MM.1S (cell line): ENCODE data around the gene TMEM79.

Experiments used
- DNase-seq: peaks from one replicate; pipeline ENCODE4 v3.0.0-alpha.2; 2015
- H2AFZ ChIP-seq: fragments of 300-600 bp; sonication (generic); 2 replicates; pipeline ENCODE4 v1.6.0; 2016; ENCODE audit warnings: antibody characterized with exemption, low read length
- H3F3A ChIP-seq: fragments of 300-600 bp; sonication (generic); 2 replicates; pipeline ENCODE4 v1.6.1; 2016; ENCODE audit warnings: mild to moderate bottlenecking, antibody characterized with exemption, low read length, moderate library complexity, mixed read lengths; ENCODE audit not compliant: insufficient read depth
- H3K27ac ChIP-seq: fragments of 300-600 bp; sonication (generic); 2 replicates; pipeline ENCODE4 v1.5.1; 2016; ENCODE audit warnings: mild to moderate bottlenecking, low read length
- H3K27me3 ChIP-seq: fragments of 300-600 bp; sonication (generic); replicated peaks from 2 replicates; pipeline ENCODE4 v1.6.0; 2016; ENCODE audit warnings: low read length; ENCODE audit not compliant: insufficient read depth
- H3K36me3 ChIP-seq: fragments of 300-600 bp; sonication (generic); replicated peaks from 2 replicates; pipeline ENCODE4 v1.6.1; 2016; ENCODE audit warnings: mild to moderate bottlenecking, low read length, mixed read lengths; ENCODE audit not compliant: insufficient read depth
- H3K4me1 ChIP-seq: fragments of 300-600 bp; sonication (generic); 2 replicates; pipeline ENCODE4 v1.6.1; 2016; ENCODE audit warnings: low read length, mixed read lengths
- H3K4me2 ChIP-seq: fragments of 300-600 bp; sonication (generic); 2 replicates; pipeline ENCODE4 v1.6.0; 2016; ENCODE audit warnings: low read depth, low read length
- H3K4me3 ChIP-seq: fragments of 300-600 bp; sonication (generic); 2 replicates; pipeline ENCODE4 v1.5.1; 2016; ENCODE audit warnings: low read length, mixed read lengths
- H3K79me2 ChIP-seq: fragments of 300-600 bp; sonication (generic); 2 replicates; pipeline ENCODE4 v1.6.1; 2016; ENCODE audit warnings: mixed run types, low read length, mixed read lengths
- H3K9ac ChIP-seq: fragments of 300-600 bp; sonication (generic); 2 replicates; pipeline ENCODE4 v1.6.1; 2016; ENCODE audit warnings: low read length, mixed read lengths
- H3K9me2 ChIP-seq: fragments of 300-600 bp; sonication (generic); replicated peaks from 2 replicates; pipeline ENCODE4 v1.6.1; 2016; ENCODE audit warnings: mild to moderate bottlenecking, low read length, mixed read lengths; ENCODE audit not compliant: insufficient read depth
- H3K9me3 ChIP-seq: fragments of 300-600 bp; sonication (generic); replicated peaks from 2 replicates; pipeline ENCODE4 v1.6.1; 2016; ENCODE audit warnings: mild to moderate bottlenecking, low read length, mixed read lengths; ENCODE audit not compliant: insufficient read depth
- H4K20me1 ChIP-seq: fragments of 300-600 bp; sonication (generic); 2 replicates; pipeline ENCODE4 v1.6.1; 2016; ENCODE audit warnings: mild to moderate bottlenecking, low read length, moderate library complexity, mixed read lengths; ENCODE audit not compliant: insufficient read depth
- CTCF ChIP-seq: fragments of 300-600 bp; sonication (generic); IDR thresholded peaks from 2 replicates; pipeline ENCODE4 v1.5.1; 2016; ENCODE audit warnings: antibody characterized with exemption, low read length, mixed read lengths
- EZH2 ChIP-seq: fragments of 300-600 bp; sonication (generic); optimal IDR thresholded peaks from 2 replicates; pipeline ENCODE3; 2017; ENCODE audit warnings: low read depth, mild to moderate bottlenecking, antibody characterized with exemption, low read length, mixed read lengths
- EZH2phosphoT487 ChIP-seq: fragments of 300-600 bp; sonication (generic); IDR thresholded peaks from 2 replicates; pipeline ENCODE4 v1.6.1; 2018; ENCODE audit warnings: antibody characterized with exemption, low read length

TMEM79 gene

GRCh38 chr1:156241311-156241811, 42.8 kb upstream of the TMEM79 start:
- no peak overlapping the region for H3K4me2 ChIP-seq
- DNase-seq: no peak
- peaks cover 9% of the 10 kb centered on the region; the same call in 1 of the 2 replicates for H3K36me3 ChIP-seq
- TF ChIP-seq EZH2: no peak
- no peak for TF ChIP-seq EZH2phosphoT487
- TF ChIP-seq CTCF: no peak
- no peak overlapping the region for H2AFZ ChIP-seq
- no peaks in the 10 kb centered on the region for H3K27me3 ChIP-seq
- H3K4me3 ChIP-seq: no peak overlapping the region
- no peak overlapping the region for H3K9ac ChIP-seq
- no peaks in the 10 kb centered on the region for H3K9me2 ChIP-seq
- no peaks in the 10 kb centered on the region for H4K20me1 ChIP-seq
- H3K27ac ChIP-seq: no peak overlapping the region
- H3K9me3 ChIP-seq: no peaks in the 10 kb centered on the region
- H3K79me2 ChIP-seq: no peaks in the 10 kb centered on the region
- peaks cover 7% of the 10 kb centered on the region; the same call in 1 of the 2 replicates for H3K4me1 ChIP-seq
- peaks cover 2% of the 10 kb centered on the region; the same call in 1 of the 2 replicates for H3F3A ChIP-seq

GRCh38 chr1:156241926-156242325, 42.2 kb upstream of the TMEM79 start, which contains the start of gene BGLAP:
BGLAP (plus strand) TSS chr1:156242184; CDS start chr1:156242232, 48 bp downstream.
- Histone ChIP-seq H3K4me3 (no peak within 1 kb of the TSS), H3K9me3 (no peaks in the 10 kb centered on the region), H2AFZ (no peak within 1 kb of the TSS), H3K4me2 (no peak within 1 kb of the TSS), H3K79me2 (no peaks in the 10 kb centered on the region), H3K4me1 (peaks cover 7% of the 10 kb centered on the region; the same call in 1 of the 2 replicates), H3K9ac (no peak within 1 kb of the TSS), H4K20me1 (no peaks in the 10 kb centered on the region), H3K9me2 (no peaks in the 10 kb centered on the region), H3F3A (peaks cover 8% of the 10 kb centered on the region; the same call in 1 of the 2 replicates), H3K27me3 (no peaks in the 10 kb centered on the region), H3K36me3 (0 out of 2 replicates have a peak, but pooled peaks cover 6% of the 10 kb centered on the region), H3K27ac (no peak within 1 kb of the TSS)
- no peak for TF ChIP-seq CTCF
- TF ChIP-seq EZH2phosphoT487: no peak
- no peak for TF ChIP-seq EZH2
- no peak for DNase-seq

- Histone ChIP-seq H2AFZ (no peak overlapping the region), H3F3A (peaks cover 14% of the 10 kb centered on the region; the same call in 1 of the 2 replicates), H3K27ac (no peak overlapping the region), H3K79me2 (no peaks in the 10 kb centered on the region), H3K9ac (no peak overlapping the region), H3K9me2 (no peaks in the 10 kb centered on the region), H3K4me3 (no peak overlapping the region), H4K20me1 (no peaks in the 10 kb centered on the region), H3K4me1 (peaks cover 7% of the 10 kb centered on the region; the same call in 1 of the 2 replicates), H3K4me2 (no peak overlapping the region), H3K36me3 (0 out of 2 replicates have a peak, but pooled peaks cover 6% of the 10 kb centered on the region), H3K27me3 (no peaks in the 10 kb centered on the region), H3K9me3 (no peaks in the 10 kb centered on the region)
- no peak for DNase-seq
- TF ChIP-seq EZH2: no peak
- TF ChIP-seq CTCF: no peak
- TF ChIP-seq EZH2phosphoT487: no peak
Measured at GRCh38 chr1:156242738-156243137, 41.4 kb upstream of the TMEM79 start.
